ENCODE measurements around the gene MPHOSPH9.

Gene MPHOSPH9

GRCh38 chr12:123106640-123107359, 126.1 kb downstream of the MPHOSPH9 start:
- Histone ChIP-seq H3K27me3 (ENCODE audit: insufficient read depth, poor library complexity, severe bottlenecking) (no peaks in the 10 kb centered on the region), H3K27ac (replicated peaks) (peak overlapping the region; percentile 70), H3K4me3 (replicated peaks; ENCODE audit: insufficient read depth, low read length) (no peak overlapping the region)
- TF ChIP-seq POLR2AphosphoS5 (IDR thresholded peaks at IDR 0.05; ENCODE audit: low read depth) (peak; percentile 53; the same call in 1 of the 2 replicates), CTCF (IDR thresholded peaks at IDR 0.05; ENCODE audit: insufficient read depth, low read length) (no peak), REST (IDR thresholded peaks at IDR 0.05; ENCODE audit: insufficient replicate concordance, low read depth) (no peak)
- peak; percentile 73 to 78 for DNase-seq (ENCODE audit: low read depth in 1 of 2, low spot score in 1 of 2)

GRCh38 chr12:123105211-123105826, 127.6 kb downstream of the MPHOSPH9 start:
- Histone ChIP-seq H3K27me3 (ENCODE audit: insufficient read depth, poor library complexity, severe bottlenecking) (no peaks in the 10 kb centered on the region), H3K4me3 (replicated peaks; ENCODE audit: insufficient read depth, low read length) (no peak overlapping the region), H3K27ac (replicated peaks) (no peak overlapping the region)
- DNase-seq (ENCODE audit: low read depth in 1 of 2, low spot score in 1 of 2) = no peak
- no peak for TF ChIP-seq POLR2AphosphoS5 (IDR thresholded peaks at IDR 0.05; ENCODE audit: low read depth)
- TF ChIP-seq CTCF (IDR thresholded peaks at IDR 0.05; ENCODE audit: insufficient read depth, low read length) = no peak
- no peak for TF ChIP-seq REST (IDR thresholded peaks at IDR 0.05; ENCODE audit: insufficient replicate concordance, low read depth)
- no peak for TF ChIP-seq GABPA (IDR thresholded peaks at IDR 0.05; ENCODE audit: low read depth)
- no peak for TF ChIP-seq SPI1 (IDR thresholded peaks at IDR 0.05; ENCODE audit: borderline replicate concordance, low read depth)

- no peak for DNase-seq (ENCODE audit: low read depth in 1 of 2, low spot score in 1 of 2)
- Histone ChIP-seq H3K27me3 (ENCODE audit: insufficient read depth, poor library complexity, severe bottlenecking) (no peaks in the 10 kb centered on the region), H3K27ac (replicated peaks) (no peak overlapping the region), H3K4me3 (replicated peaks; ENCODE audit: insufficient read depth, low read length) (no peak overlapping the region)
- TF ChIP-seq REST (IDR thresholded peaks at IDR 0.05; ENCODE audit: insufficient replicate concordance, low read depth) = no peak
- TF ChIP-seq SPI1 (IDR thresholded peaks at IDR 0.05; ENCODE audit: borderline replicate concordance, low read depth) = no peak
These were observed 128.1 kb downstream of the MPHOSPH9 start for GRCh38 chr12:123104809-123105208.

All from HL-60 (cell line).